Mesenchymal stem cell (in vitro differentiated cells and primary cell): Measurements from ENCODE around the gene ACER3.
"Not testable (repeated sequence)": the region's sequence is repeated elsewhere in the genome, so short reads cannot be mapped to it uniquely, and the experiment has no call there.

Experiments
- DNase-seq: peaks from one replicate; pipeline ENCODE4 v3.0.0-alpha.2; 2013
- H2AFZ ChIP-seq: one replicate; pipeline ENCODE4 v1.6.1; 2013; ENCODE audit warnings: low read depth, mild to moderate bottlenecking, control low read depth, inconsistent platforms, low read length, moderate library complexity
- H2AK5ac ChIP-seq: 2 replicates; pipeline ENCODE4 v1.6.1; 2013; ENCODE audit warnings: low read length, moderate library complexity, mild to moderate bottlenecking, inconsistent platforms; ENCODE audit not compliant: severe bottlenecking
- H2BK120ac ChIP-seq: one replicate; pipeline ENCODE4 v1.6.1; 2013; ENCODE audit warnings: low read depth, mild to moderate bottlenecking, inconsistent platforms, low read length, moderate library complexity
- H2BK12ac ChIP-seq, 2 experiments: one replicate each; pipeline ENCODE4 v1.6.1; 2013; ENCODE audit warnings: inconsistent platforms in 2 of 2, low read length in 2 of 2, mild to moderate bottlenecking in 2 of 2, moderate library complexity in 2 of 2, control low read depth in 1 of 2
- H2BK15ac ChIP-seq: one replicate; pipeline ENCODE4 v1.6.1; 2013; ENCODE audit warnings: mild to moderate bottlenecking, low read depth, inconsistent platforms; ENCODE audit not compliant: poor library complexity, severe bottlenecking
- H2BK5ac ChIP-seq: 2 replicates; pipeline ENCODE4 v1.6.1; 2013; ENCODE audit warnings: low read depth, mild to moderate bottlenecking, low read length, control low read depth, inconsistent platforms; ENCODE audit not compliant: poor library complexity, severe bottlenecking
- H3K14ac ChIP-seq, 2 experiments: one replicate each; pipeline ENCODE4 v1.6.1; 2013; ENCODE audit warnings: inconsistent platforms in 2 of 2, low read length in 2 of 2, control low read depth in 1 of 2, mild to moderate bottlenecking in 1 of 2, moderate library complexity in 1 of 2
- H3K18ac ChIP-seq, 2 experiments: one replicate each; pipeline ENCODE4 v1.6.1; 2013; ENCODE audit warnings: inconsistent platforms in 2 of 2, low read length in 2 of 2, control low read depth in 1 of 2, low read depth in 1 of 2, mild to moderate bottlenecking in 1 of 2
- H3K23ac ChIP-seq, 2 experiments: one replicate each; pipeline ENCODE4 v1.6.1; 2013; ENCODE audit warnings: inconsistent platforms in 2 of 2, low read length in 2 of 2, mild to moderate bottlenecking in 2 of 2, moderate library complexity in 2 of 2, control low read depth in 1 of 2
- H3K27ac ChIP-seq: 2 replicates; pipeline ENCODE4 v1.5.1; 2013; ENCODE audit warnings: mild to moderate bottlenecking, moderate library complexity, low read length, control low read depth, inconsistent platforms; ENCODE audit not compliant: poor library complexity, severe bottlenecking
- H3K27me3 ChIP-seq, 2 experiments: 2 replicates each; pipeline versions ENCODE4 v1.6.1 to v1.7.0; 2013; ENCODE audit warnings: low read length in 2 of 2, mild to moderate bottlenecking in 2 of 2, moderate library complexity in 2 of 2, control low read depth in 1 of 2, inconsistent platforms in 1 of 2; ENCODE audit not compliant: control insufficient read depth in 1 of 2, insufficient read depth in 1 of 2
- H3K36me3 ChIP-seq, 2 experiments: 2 replicates each; pipeline versions ENCODE4 v1.6.1 to v1.7.0; 2013; ENCODE audit warnings: low read length in 2 of 2, control low read depth in 1 of 2, inconsistent platforms in 1 of 2, low read depth in 1 of 2, mild to moderate bottlenecking in 1 of 2; ENCODE audit not compliant: insufficient read depth in 2 of 2, control insufficient read depth in 1 of 2
- H3K4ac ChIP-seq, 2 experiments: one replicate each; pipeline ENCODE4 v1.6.1; 2013; ENCODE audit warnings: inconsistent platforms in 2 of 2, low read length in 2 of 2, mild to moderate bottlenecking in 2 of 2, moderate library complexity in 2 of 2, control low read depth in 1 of 2, low read depth in 1 of 2
- H3K4me1 ChIP-seq: 2 replicates; pipeline ENCODE4 v1.6.1; 2013; ENCODE audit warnings: low read depth, low read length, control low read depth; ENCODE audit not compliant: control insufficient read depth, insufficient read depth
- H3K4me2 ChIP-seq: 2 replicates; pipeline ENCODE4 v1.6.1; 2013; ENCODE audit warnings: low read length, mild to moderate bottlenecking, inconsistent platforms; ENCODE audit not compliant: poor library complexity, severe bottlenecking
- H3K4me3 ChIP-seq, 2 experiments: 2 replicates each; pipeline versions ENCODE4 v1.5.1 to v1.7.0; 2013; ENCODE audit warnings: low read length in 2 of 2, mild to moderate bottlenecking in 2 of 2, control low read depth in 1 of 2, low read depth in 1 of 2; ENCODE audit not compliant: insufficient read depth in 1 of 2
- H3K79me1 ChIP-seq: replicated peaks from 2 replicates; pipeline ENCODE4 v1.6.1; 2013; ENCODE audit warnings: mild to moderate bottlenecking, control low read depth, low read length, inconsistent platforms; ENCODE audit not compliant: poor library complexity, severe bottlenecking
- H3K9ac ChIP-seq: 2 replicates; pipeline ENCODE4 v1.7.0; 2013; ENCODE audit warnings: mild to moderate bottlenecking, low read length, moderate library complexity
- H3K9me3 ChIP-seq: 2 replicates; pipeline ENCODE4 v1.7.0; 2013; ENCODE audit warnings: mild to moderate bottlenecking, low read length; ENCODE audit not compliant: control insufficient read depth
- H4K8ac ChIP-seq: one replicate; pipeline ENCODE4 v1.6.1; 2013; ENCODE audit warnings: inconsistent platforms, mild to moderate bottlenecking, low read length, moderate library complexity
- H4K91ac ChIP-seq: one replicate; pipeline ENCODE4 v1.6.1; 2013; ENCODE audit warnings: mild to moderate bottlenecking, low read length, inconsistent platforms
- WGBS: methylation state at CpG from one replicate; pipeline ENCODE4 v1.1.7; 2013; ENCODE audit warnings: mixed read lengths; 5-methylcytosine and 5-hydroxymethylcytosine counted together

Gene ACER3

GRCh38 chr11:76855670-76856069 is 5.0 kb upstream of the ACER3 start:
- H3K27ac ChIP-seq, H3K27me3 ChIP-seq, H4K8ac ChIP-seq, H2BK12ac ChIP-seq, H4K91ac ChIP-seq, H3K4me2 ChIP-seq, H2AK5ac ChIP-seq, H3K9me3 ChIP-seq, H3K4ac ChIP-seq, H2BK5ac ChIP-seq, H3K14ac ChIP-seq, H3K4me1 ChIP-seq, H2BK120ac ChIP-seq, H3K18ac ChIP-seq, H2AFZ ChIP-seq, DNase-seq, H3K9ac ChIP-seq, H3K79me1 ChIP-seq, H2BK15ac ChIP-seq, H3K36me3 ChIP-seq, H3K23ac ChIP-seq, H3K4me3 ChIP-seq: not testable (repeated sequence)
- WGBS: 95% methylated on average over 3 of the region's 5 CpGs

GRCh38 chr11:76856106-76856505 is 4.6 kb upstream of the ACER3 start:
- H3K27ac ChIP-seq: no peak overlapping the region
- no peaks in the 10 kb centered on the region for H3K79me1 ChIP-seq
- H3K4me1 ChIP-seq: peaks cover 3% of the 10 kb centered on the region
- H3K9ac ChIP-seq: no peak overlapping the region
- no peak overlapping the region for H3K14ac ChIP-seq
- H2BK15ac ChIP-seq: no peak overlapping the region
- no peak overlapping the region for H2BK12ac ChIP-seq
- no peak overlapping the region for H3K4me3 ChIP-seq
- H2AFZ ChIP-seq: no peak overlapping the region
- no peaks in the 10 kb centered on the region for H3K27me3 ChIP-seq
- H3K4ac ChIP-seq: no peak overlapping the region
- H3K36me3 ChIP-seq: no peaks in the 10 kb centered on the region
- H4K91ac ChIP-seq: no peak overlapping the region
- no peak overlapping the region for H4K8ac ChIP-seq
- no peak overlapping the region for H2BK120ac ChIP-seq
- no peak overlapping the region for H3K18ac ChIP-seq
- H3K9me3 ChIP-seq: no peaks in the 10 kb centered on the region
- H3K4me2 ChIP-seq: no peak overlapping the region
- no peak overlapping the region for H2AK5ac ChIP-seq
- no peak overlapping the region for H2BK5ac ChIP-seq
- DNase-seq: peak; percentile 33
- no peak overlapping the region for H3K23ac ChIP-seq

- H3K4me3 ChIP-seq: no peak overlapping the region
- H2AK5ac ChIP-seq: no peak overlapping the region
- no peak overlapping the region for H3K23ac ChIP-seq
- H2BK120ac ChIP-seq: no peak overlapping the region
- H3K9ac ChIP-seq: no peak overlapping the region
- no peak overlapping the region for H3K18ac ChIP-seq
- H3K9me3 ChIP-seq: no peaks in the 10 kb centered on the region
- H3K4me1 ChIP-seq: peaks cover 5% of the 10 kb centered on the region
- H2AFZ ChIP-seq: no peak overlapping the region
- H3K27me3 ChIP-seq: no peaks in the 10 kb centered on the region
- WGBS: 100% methylated on average over 1 of the region's 2 CpGs
- no peak for DNase-seq
- H2BK15ac ChIP-seq: no peak overlapping the region
- no peak overlapping the region for H3K4me2 ChIP-seq
- H3K4ac ChIP-seq: no peak overlapping the region
- no peak overlapping the region for H3K27ac ChIP-seq
- no peak overlapping the region for H4K8ac ChIP-seq
- H3K79me1 ChIP-seq: no peaks in the 10 kb centered on the region
- H2BK12ac ChIP-seq: no peak overlapping the region
- no peak overlapping the region for H2BK5ac ChIP-seq
- no peak overlapping the region for H3K14ac ChIP-seq
- no peaks in the 10 kb centered on the region for H3K36me3 ChIP-seq
- H4K91ac ChIP-seq: no peak overlapping the region
Measured at GRCh38 chr11:76856571-76856970, 4.1 kb upstream of the ACER3 start.

GRCh38 chr11:76857781-76858410 is 2.8 kb upstream of the ACER3 start:
- H3K4me1 ChIP-seq: peaks cover 8% of the 10 kb centered on the region
- no peak overlapping the region for H2BK5ac ChIP-seq
- H2BK12ac ChIP-seq: no peak overlapping the region
- no peaks in the 10 kb centered on the region for H3K27me3 ChIP-seq
- H4K91ac ChIP-seq: no peak overlapping the region
- H2BK120ac ChIP-seq: no peak overlapping the region
- H3K4ac ChIP-seq: no peak overlapping the region
- H3K18ac ChIP-seq: no peak overlapping the region
- H3K4me2 ChIP-seq: no peak overlapping the region
- no peak for DNase-seq
- H2BK15ac ChIP-seq: no peak overlapping the region
- H3K9me3 ChIP-seq: no peaks in the 10 kb centered on the region
- no peak overlapping the region for H2AFZ ChIP-seq
- H3K4me3 ChIP-seq: no peak overlapping the region
- no peak overlapping the region for H2AK5ac ChIP-seq
- no peak overlapping the region for H3K27ac ChIP-seq
- H3K36me3 ChIP-seq: no peaks in the 10 kb centered on the region
- peaks cover 4% of the 10 kb centered on the region for H3K79me1 ChIP-seq
- no peak overlapping the region for H4K8ac ChIP-seq
- H3K9ac ChIP-seq: no peak overlapping the region
- H3K23ac ChIP-seq: no peak overlapping the region
- no peak overlapping the region for H3K14ac ChIP-seq
- WGBS: 79% methylated on average over 3 of the region's 6 CpGs
